Lung (tissue), 16 donors: ENCODE measurements around the gene DDHD1. TPM values are rescaled to one million over a fixed set of nuclear protein-coding genes. Genes with fewer than 3 reads are reported as not detected.
A peak's percentile ranks its signal among the peaks of the same experiment; 100 is the strongest.

ENCODE experiments used
- ATAC-seq: fragments of 200-7000 bp; cut with Tn5 transposase; one replicate; pipeline ENCODE4 v1.9.1; 2020; ENCODE audit warnings: moderate number of reproducible peaks; ENCODE audit not compliant: insufficient read depth, low FRiP score
- DNase-seq, 3 donors: peaks; one replicate each; pipeline ENCODE4 v3.0.0-alpha.2; 2013 to 2017
- H3K27ac ChIP-seq, 2 donors: one replicate each; pipeline ENCODE4 v1.5.1; 2013; ENCODE audit warnings: mild to moderate bottlenecking in 2 of 2, moderate library complexity in 2 of 2, control low read depth in 1 of 2, inconsistent platforms in 1 of 2, low read depth in 1 of 2, low read length in 1 of 2
- H3K27me3 ChIP-seq, 3 donors: one replicate each; pipeline ENCODE4 v1.5.1; 2013; ENCODE audit warnings: low read length in 2 of 3; ENCODE audit not compliant: control insufficient read depth in 3 of 3, insufficient read depth in 3 of 3
- H3K36me3 ChIP-seq, 4 donors: one replicate each; pipeline ENCODE4 v1.5.1; 2013; ENCODE audit warnings: low read length in 4 of 4, mild to moderate bottlenecking in 1 of 4, moderate library complexity in 1 of 4; ENCODE audit not compliant: control insufficient read depth in 4 of 4, insufficient read depth in 4 of 4
- H3K4me1 ChIP-seq, 5 donors: one replicate each; pipeline ENCODE4 v1.5.1; 2013; ENCODE audit warnings: low read length in 5 of 5, mild to moderate bottlenecking in 2 of 5, moderate library complexity in 1 of 5; ENCODE audit not compliant: control insufficient read depth in 5 of 5, insufficient read depth in 5 of 5
- H3K4me3 ChIP-seq: one replicate; pipeline ENCODE4 v1.5.1; 2013; ENCODE audit warnings: mild to moderate bottlenecking, control low read depth, moderate library complexity
- H3K9ac ChIP-seq, 2 donors: one replicate each; pipeline ENCODE4 v1.5.1; 2013; ENCODE audit warnings: low read length in 2 of 2, control low read depth in 1 of 2; ENCODE audit not compliant: insufficient read depth in 1 of 2
- H3K9me3 ChIP-seq, 4 donors: one replicate each; pipeline ENCODE4 v1.5.1; 2013; ENCODE audit warnings: low read length in 3 of 4, mild to moderate bottlenecking in 1 of 4, moderate library complexity in 1 of 4; ENCODE audit not compliant: control insufficient read depth in 4 of 4, insufficient read depth in 3 of 4
- WGBS, 2 donors: extraction: QIAGEN DNeasy Blood & Tissue Kit; methylation state at CpG; one replicate each; pipeline ENCODE4 v1.1.7; 2013; 5-methylcytosine and 5-hydroxymethylcytosine counted together
- long read RNA-seq, 5 donors: transcript quantifications; one replicate each; lab custom pipeline, GENCODE V29; 2026
- polyA plus RNA-seq, 2 donors: library from polyadenylated mRNA; stranded (reverse); fragments of 200-250 nt; gene quantifications; one replicate each; pipeline ENCODE4 v1.2.1, GENCODE V29; 2013
- total RNA-seq, 2 donors: library from RNA; depleted of rRNA in 1 of 2; stranded (reverse); fragments of >200 nt in 1 of 2; gene quantifications; one replicate each; pipeline ENCODE4 v1.2.1, GENCODE V29; 2014 to 2021
- TF ChIP-seq, protein P1 (sequence below): IDR thresholded peaks from 2 replicates; pipeline ENCODE4 v1.5.1; 2012; ENCODE audit warnings: mild to moderate bottlenecking; ENCODE audit errors: control extremely low read depth, extremely low read depth
- donor health status: control.
- donor health status: control.
- donor health status: Bipolar disorder and iron deficiency.
- donor health status: healthy.
- donor health status: DM: yes; HTN: yes; CAD: no.

DDHD1 gene
- total RNA-seq (10 to 100 TPM; 13.4 to 38.0 TPM), polyA plus RNA-seq (1 to 10 TPM; 3.6 to 6.3 TPM)
- long read RNA-seq, donor 1: 0 reads
- long read RNA-seq, donor 2, partial matches to known transcripts: 0 of 1 reads
- long read RNA-seq, donor 2, other reads (novel, unspliced or antisense): 0 of 1 reads
- long read RNA-seq, donor 3: 0 reads
- long read RNA-seq, donor 4: 0 reads
- long read RNA-seq, donor 5, full-length matches to known transcripts: 2 of 2 reads
- long read RNA-seq, donor 5, partial matches to known transcripts: 0 of 2 reads
- long read RNA-seq, donor 5, other reads (novel, unspliced or antisense): 0 of 2 reads

DNA sequence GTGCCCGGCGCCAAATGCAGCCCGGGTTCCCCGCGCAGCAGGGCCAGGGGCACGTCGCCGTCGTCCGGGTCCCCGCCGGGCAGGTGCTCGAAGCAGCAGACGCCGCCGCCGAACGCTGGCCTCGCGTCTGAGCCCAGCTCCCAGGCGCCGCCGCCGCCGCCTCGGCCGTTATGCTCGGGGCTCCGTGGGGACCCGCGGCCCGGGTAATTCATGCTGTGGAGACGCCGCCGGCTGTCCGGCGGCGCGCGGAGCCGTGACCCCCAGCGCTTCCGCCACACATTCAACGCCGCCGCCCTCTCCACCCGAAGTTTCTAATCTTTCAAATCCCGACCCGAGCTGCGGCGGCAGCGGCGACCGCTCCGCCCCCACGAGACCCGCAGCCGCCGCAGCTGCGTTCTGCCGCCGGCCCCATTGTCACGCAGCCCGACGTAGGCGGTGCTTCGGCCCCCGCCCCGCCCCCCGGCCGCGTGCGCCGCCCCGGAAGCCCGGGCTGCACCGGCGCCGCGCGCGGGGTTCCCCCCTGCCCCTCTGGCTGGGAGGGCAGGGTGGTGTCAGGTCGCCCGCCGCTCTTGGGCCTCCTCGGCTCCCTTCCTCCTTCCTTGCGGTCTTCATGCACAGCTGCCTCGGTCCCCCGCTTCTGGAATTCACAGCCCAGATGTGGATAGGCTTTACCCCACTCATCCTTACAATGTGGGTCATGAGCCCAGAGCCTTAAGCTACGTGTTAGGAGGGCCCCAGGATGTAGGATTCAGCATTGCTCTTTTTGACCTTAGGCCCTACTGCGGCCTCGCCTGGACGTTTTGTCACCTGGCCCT is at the start of gene DDHD1:
Gene DDHD1 (minus strand): TSS at position 437 of the 815 bp plus-strand sequence. CDS start 225 bp downstream, at position 212.
- H3K36me3 ChIP-seq: no peaks in the 10 kb centered on the region
- 1% methylated on average over 91 to 93 of the region's 93 CpGs for WGBS, 2 donors
- H3K9ac ChIP-seq: peak within 1 kb of the TSS; percentile 55 to 87
- TF ChIP-seq, protein P1, sequence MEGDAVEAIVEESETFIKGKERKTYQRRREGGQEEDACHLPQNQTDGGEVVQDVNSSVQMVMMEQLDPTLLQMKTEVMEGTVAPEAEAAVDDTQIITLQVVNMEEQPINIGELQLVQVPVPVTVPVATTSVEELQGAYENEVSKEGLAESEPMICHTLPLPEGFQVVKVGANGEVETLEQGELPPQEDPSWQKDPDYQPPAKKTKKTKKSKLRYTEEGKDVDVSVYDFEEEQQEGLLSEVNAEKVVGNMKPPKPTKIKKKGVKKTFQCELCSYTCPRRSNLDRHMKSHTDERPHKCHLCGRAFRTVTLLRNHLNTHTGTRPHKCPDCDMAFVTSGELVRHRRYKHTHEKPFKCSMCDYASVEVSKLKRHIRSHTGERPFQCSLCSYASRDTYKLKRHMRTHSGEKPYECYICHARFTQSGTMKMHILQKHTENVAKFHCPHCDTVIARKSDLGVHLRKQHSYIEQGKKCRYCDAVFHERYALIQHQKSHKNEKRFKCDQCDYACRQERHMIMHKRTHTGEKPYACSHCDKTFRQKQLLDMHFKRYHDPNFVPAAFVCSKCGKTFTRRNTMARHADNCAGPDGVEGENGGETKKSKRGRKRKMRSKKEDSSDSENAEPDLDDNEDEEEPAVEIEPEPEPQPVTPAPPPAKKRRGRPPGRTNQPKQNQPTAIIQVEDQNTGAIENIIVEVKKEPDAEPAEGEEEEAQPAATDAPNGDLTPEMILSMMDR: no peak
- H3K9me3 ChIP-seq: no peaks in the 10 kb centered on the region
- peak within 1 kb of the TSS; percentile 81 for H3K4me3 ChIP-seq
- peak within 1 kb of the TSS; percentile 89 for H3K27ac ChIP-seq
- H3K4me1 ChIP-seq: peaks cover 0 to 14% (median 5%) of the 10 kb centered on the region in 5 donors
- ATAC-seq (peak; percentile 92), DNase-seq (peak; percentile 80 to 90 (median 86))
- no peaks in the 10 kb centered on the region for H3K27me3 ChIP-seq

DNA sequence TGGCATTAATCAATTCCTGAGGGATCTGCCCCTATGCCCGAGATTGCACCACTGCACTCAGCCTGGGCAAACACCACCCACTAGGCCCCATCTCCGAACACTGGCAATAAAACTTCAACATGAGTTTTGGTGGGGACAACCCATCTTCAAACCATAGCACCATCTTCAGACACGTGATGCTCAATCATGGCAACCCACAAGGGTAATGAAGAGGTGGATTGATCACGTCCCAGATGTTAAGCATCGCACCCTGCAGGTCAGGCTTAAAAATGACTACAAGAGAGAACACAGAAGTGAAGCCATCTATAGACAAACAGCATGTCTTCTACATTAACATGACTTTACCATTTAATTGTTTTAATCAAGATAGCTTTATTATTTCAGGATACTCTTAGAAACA is 42.8 kb upstream of the DDHD1 start:
- Histone ChIP-seq H3K9ac (no peak overlapping the region), H3K27me3 (no peaks in the 10 kb centered on the region), H3K36me3 (no peaks in the 10 kb centered on the region), H3K27ac (no peak overlapping the region), H3K4me1 (peaks cover 0 to 9% (median 0%) of the 10 kb centered on the region in 5 donors), H3K4me3 (no peak overlapping the region), H3K9me3 (peaks cover 0 to 6% (median 0%) of the 10 kb centered on the region in 4 donors)
- TF ChIP-seq, protein P1: no peak
- no peak for ATAC-seq
- no peak for DNase-seq
- WGBS, 2 donors: 92 to 93% methylated on average over 5 of the region's 5 CpGs

DNA sequence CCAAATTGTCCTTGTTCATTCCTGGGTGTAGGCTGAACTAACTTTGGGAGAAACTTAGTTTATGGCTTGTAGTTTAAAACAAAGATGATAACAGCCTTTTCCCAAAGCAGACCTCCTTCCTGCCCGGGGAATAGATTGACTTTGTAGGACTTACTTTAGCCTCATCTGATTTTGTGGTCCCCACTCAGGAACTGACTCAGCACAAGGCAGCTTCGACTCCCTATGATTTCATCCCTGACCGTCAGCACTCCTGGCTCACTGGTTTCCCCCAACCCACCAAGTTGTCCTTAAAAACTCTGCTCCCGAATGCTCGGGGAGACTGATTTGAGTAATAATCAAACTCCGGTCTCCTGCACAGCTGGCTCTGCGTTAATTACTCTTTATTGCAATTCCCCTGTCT is 40.1 kb upstream of the DDHD1 start:
- Histone ChIP-seq H3K9me3 (peaks cover 0 to 2% (median 0%) of the 10 kb centered on the region in 4 donors), H3K4me1 (peaks cover 0 to 9% (median 0%) of the 10 kb centered on the region in 5 donors), H3K36me3 (no peaks in the 10 kb centered on the region), H3K9ac (no peak overlapping the region), H3K27me3 (no peaks in the 10 kb centered on the region), H3K27ac (no peak overlapping the region), H3K4me3 (no peak overlapping the region)
- WGBS, 2 donors: 39 to 75% methylated on average over 7 of the region's 7 CpGs
- TF ChIP-seq, protein P1: no peak
- ATAC-seq: no peak
- no peak for DNase-seq
